ENCODE data around the gene CLEC19A. TPM values are rescaled to one million over a fixed set of nuclear protein-coding genes. Genes with fewer than 3 reads are reported as not detected.

CLEC19A gene
- total and polyA plus RNA-seq, 9 donors, result not detected

DNA sequence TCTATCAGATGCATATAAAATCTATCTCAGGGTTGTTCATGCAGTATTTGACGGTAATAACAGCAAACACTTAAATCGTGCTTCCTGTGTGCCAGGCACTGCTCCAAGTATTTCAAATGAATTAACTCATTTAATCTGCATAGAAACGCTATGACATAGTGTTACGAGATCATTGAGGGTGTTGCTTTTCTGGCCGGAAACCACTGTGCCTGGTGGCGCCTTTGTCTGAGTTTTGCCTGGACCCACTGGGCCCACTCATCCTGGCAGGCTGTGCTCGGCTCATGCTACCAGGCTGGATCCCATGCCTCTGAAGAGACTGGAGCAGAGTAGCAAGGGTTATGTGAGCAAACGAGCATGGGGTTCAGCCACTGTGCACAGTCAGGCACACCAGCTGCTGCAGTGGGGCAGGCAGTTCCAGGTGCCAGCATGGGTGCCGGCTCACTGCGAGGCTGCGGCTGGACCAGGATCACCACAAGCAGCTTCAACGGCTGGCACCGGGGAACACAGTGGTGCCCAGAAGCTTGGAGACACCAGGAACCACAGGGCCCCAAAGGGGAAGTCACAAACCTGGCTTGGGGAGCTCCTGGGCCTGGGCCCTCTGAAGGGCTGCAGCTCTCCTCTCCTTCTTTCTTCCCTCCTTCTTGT is 45.9 kb upstream of the CLEC19A start:
- Histone ChIP-seq H3K9me3 (peaks cover 0 to 15% of the 10 kb centered on the region in 2 donors), H3K4me3 (no peak overlapping the region), H3K27me3 (no peaks in the 10 kb centered on the region), H3K36me3 (no peaks in the 10 kb centered on the region), H3K4me1 (ENCODE audit: insufficient read depth) (no peaks in the 10 kb centered on the region), H3K27ac (no peak overlapping the region)
- TF ChIP-seq, protein P1, sequence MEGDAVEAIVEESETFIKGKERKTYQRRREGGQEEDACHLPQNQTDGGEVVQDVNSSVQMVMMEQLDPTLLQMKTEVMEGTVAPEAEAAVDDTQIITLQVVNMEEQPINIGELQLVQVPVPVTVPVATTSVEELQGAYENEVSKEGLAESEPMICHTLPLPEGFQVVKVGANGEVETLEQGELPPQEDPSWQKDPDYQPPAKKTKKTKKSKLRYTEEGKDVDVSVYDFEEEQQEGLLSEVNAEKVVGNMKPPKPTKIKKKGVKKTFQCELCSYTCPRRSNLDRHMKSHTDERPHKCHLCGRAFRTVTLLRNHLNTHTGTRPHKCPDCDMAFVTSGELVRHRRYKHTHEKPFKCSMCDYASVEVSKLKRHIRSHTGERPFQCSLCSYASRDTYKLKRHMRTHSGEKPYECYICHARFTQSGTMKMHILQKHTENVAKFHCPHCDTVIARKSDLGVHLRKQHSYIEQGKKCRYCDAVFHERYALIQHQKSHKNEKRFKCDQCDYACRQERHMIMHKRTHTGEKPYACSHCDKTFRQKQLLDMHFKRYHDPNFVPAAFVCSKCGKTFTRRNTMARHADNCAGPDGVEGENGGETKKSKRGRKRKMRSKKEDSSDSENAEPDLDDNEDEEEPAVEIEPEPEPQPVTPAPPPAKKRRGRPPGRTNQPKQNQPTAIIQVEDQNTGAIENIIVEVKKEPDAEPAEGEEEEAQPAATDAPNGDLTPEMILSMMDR (IDR thresholded peaks at IDR 0.05), result no peak
- no peak for TF ChIP-seq EP300 (IDR thresholded peaks at IDR 0.05)
- 86 to 94% (median 92%) methylated on average over 11 to 13 of the region's 13 CpGs for WGBS, 3 donors
- intact Hi-C loops (cut with DNase I), result loop anchor here in 1 of 4 donors (10.0 kb wide), 1 partner anchor 1625 kb away; no protein-coding TSS in a partner anchor
- no peak for DNase-seq

DNA sequence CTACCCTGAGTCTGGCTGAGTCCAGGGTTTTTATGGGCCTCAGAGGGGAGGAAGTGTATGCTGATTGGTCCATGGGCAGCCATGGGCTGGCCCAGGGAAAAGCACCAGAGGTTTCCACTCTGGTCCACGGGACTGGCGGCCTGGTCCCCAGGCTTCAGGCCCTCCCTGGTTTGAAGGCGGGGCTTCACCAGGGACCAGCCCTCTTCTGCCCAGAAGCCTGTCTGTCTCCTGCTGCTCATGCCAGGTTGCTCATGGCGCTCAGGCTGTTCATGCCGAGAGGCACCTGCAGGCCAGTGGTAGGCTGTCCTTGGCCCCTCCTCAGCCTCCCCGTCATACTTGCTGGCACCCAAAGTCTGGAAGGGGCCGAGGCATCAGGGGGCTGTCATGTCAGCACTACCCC is 45.0 kb upstream of the CLEC19A start:
- Histone ChIP-seq H3K4me3 (no peak overlapping the region), H3K9me3 (peaks cover 0 to 15% of the 10 kb centered on the region in 2 donors), H3K27ac (no peak overlapping the region), H3K4me1 (ENCODE audit: insufficient read depth) (no peaks in the 10 kb centered on the region), H3K27me3 (no peaks in the 10 kb centered on the region), H3K36me3 (no peaks in the 10 kb centered on the region)
- no peak for DNase-seq
- intact Hi-C loops (cut with DNase I), result no loop called here
- TF ChIP-seq, protein P1 (IDR thresholded peaks at IDR 0.05), result no peak
- TF ChIP-seq EP300 (IDR thresholded peaks at IDR 0.05) (no peak), POLR2A (IDR thresholded peaks at IDR 0.05) (no peak)
- 87 to 97% (median 93%) methylated on average over 7 of the region's 7 CpGs for WGBS, 3 donors

DNA sequence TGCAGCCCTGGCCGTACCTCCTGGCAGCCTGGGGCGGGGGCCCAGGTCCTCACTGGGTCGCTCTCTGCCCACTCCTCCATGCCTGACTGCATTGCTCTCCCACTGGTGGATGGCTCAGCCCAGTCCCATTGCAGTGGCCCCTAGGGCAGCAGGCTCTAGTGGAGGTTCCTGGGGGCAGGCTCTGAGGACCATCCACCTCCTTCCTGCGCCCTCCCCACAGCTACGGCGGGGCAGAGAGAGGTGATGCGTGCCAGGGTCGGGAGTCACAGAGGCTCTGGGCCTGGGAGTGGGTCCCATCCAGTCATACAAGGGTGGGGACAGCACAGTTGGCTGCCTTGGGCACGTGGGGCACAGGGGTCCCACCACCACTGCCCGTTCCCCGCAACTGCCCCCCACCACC is 44.0 kb upstream of the CLEC19A start:
- no peak overlapping the region for H3K4me3 ChIP-seq
- H3K27ac ChIP-seq, result no peak overlapping the region
- 95 to 98% (median 98%) methylated on average over 8 to 11 of the region's 11 CpGs for WGBS, 3 donors
- intact Hi-C loops (cut with DNase I), result no loop called here
- H3K4me1 ChIP-seq (ENCODE audit: insufficient read depth), result no peaks in the 10 kb centered on the region
- DNase-seq, result no peak
- no peaks in the 10 kb centered on the region for H3K36me3 ChIP-seq
- H3K9me3 ChIP-seq, result peaks cover 0 to 15% of the 10 kb centered on the region in 2 donors
- TF ChIP-seq EP300 (IDR thresholded peaks at IDR 0.05), result no peak
- TF ChIP-seq POLR2A (IDR thresholded peaks at IDR 0.05), result no peak
- TF ChIP-seq, protein P1 (IDR thresholded peaks at IDR 0.05), result no peak
- no peaks in the 10 kb centered on the region for H3K27me3 ChIP-seq

DNA sequence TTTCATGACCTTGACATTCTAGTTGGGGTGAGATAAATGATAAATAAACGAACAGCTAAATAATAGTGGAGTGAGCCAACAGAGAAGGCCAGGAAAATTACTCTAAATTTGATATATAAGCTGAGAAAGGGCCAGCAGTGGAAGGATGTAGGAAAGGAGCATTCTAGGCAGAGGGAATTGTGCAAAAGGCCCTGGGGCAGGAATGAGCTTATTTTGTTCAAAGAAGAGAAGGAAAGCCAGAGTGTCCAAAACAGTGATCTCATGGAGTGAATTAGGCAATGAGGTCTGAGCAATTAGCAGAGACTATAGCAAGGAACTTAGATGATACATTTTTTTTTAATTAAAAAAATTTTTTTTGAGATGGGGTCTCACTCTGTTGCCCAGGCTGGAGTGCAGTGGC is 43.3 kb upstream of the CLEC19A start:
- Histone ChIP-seq H3K27me3 (no peaks in the 10 kb centered on the region), H3K4me1 (ENCODE audit: insufficient read depth) (no peaks in the 10 kb centered on the region), H3K36me3 (no peaks in the 10 kb centered on the region), H3K27ac (no peak overlapping the region), H3K9me3 (peaks cover 0 to 14% of the 10 kb centered on the region in 2 donors), H3K4me3 (no peak overlapping the region)
- 1 to 5% (median 3%) methylated on average over 1 of the region's 1 CpG for WGBS, 3 donors
- no peak for DNase-seq
- TF ChIP-seq POLR2A (IDR thresholded peaks at IDR 0.05), result no peak
- no peak for TF ChIP-seq EP300 (IDR thresholded peaks at IDR 0.05)
- TF ChIP-seq, protein P1 (IDR thresholded peaks at IDR 0.05), result no peak
- intact Hi-C loops (cut with DNase I), result no loop called here

Data from ovary (tissue), 9 donors.